HCT116 (cell line): Measurements from ENCODE around the gene SLC25A39.

Experiments used
- CTCF ChIP-seq, 3 experiments: fragments of 200-600 bp in 1 of 3; sonication (generic) in 1 of 3; IDR thresholded peaks in 2 of 3; conservative IDR thresholded peaks in 1 of 3; 2 replicates each; pipeline ENCODE4 v1.5.1; 2012 to 2017; ENCODE audit warnings: low read depth in 2 of 3, low read length in 2 of 3, antibody characterized with exemption in 1 of 3, borderline replicate concordance in 1 of 3, control low read depth in 1 of 3, mild to moderate bottlenecking in 1 of 3, mixed read lengths in 1 of 3, mixed run types in 1 of 3, moderate library complexity in 1 of 3; ENCODE audit not compliant: insufficient read depth in 1 of 3
- EGR1 ChIP-seq: IDR thresholded peaks from 2 replicates; pipeline ENCODE4 v1.6.1; 2012; ENCODE audit warnings: low read depth
- EZH2phosphoT487 ChIP-seq: fragments of 200-600 bp; IDR thresholded peaks from 2 replicates; pipeline ENCODE4 v1.6.1; 2018; ENCODE audit warnings: antibody characterized with exemption, borderline replicate concordance
- RAD21 ChIP-seq: IDR thresholded peaks from 2 replicates; pipeline ENCODE4 v1.6.1; 2012; ENCODE audit warnings: low read depth, mild to moderate bottlenecking

GRCh38 chr17:44315760-44316731, 8.6 kb downstream of the SLC25A39 start:
- no peak for TF ChIP-seq EZH2phosphoT487
- no peak for TF ChIP-seq EGR1
- TF ChIP-seq CTCF (IDR thresholded peaks at IDR 0.05 in 2 of 3, conservative IDR thresholded peaks at IDR 0.05 in 1 of 3; ENCODE audit: borderline replicate concordance in 1 of 3, insufficient read depth in 1 of 3, low read depth in 2 of 3, low read length in 2 of 3) = no peak
- no peak for TF ChIP-seq RAD21
